SK-N-SH (cell line): ENCODE data around the gene CDK15. TPM values are rescaled to one million over a fixed set of nuclear protein-coding genes. Genes with fewer than 3 reads are reported as not detected.

Experiments
- CTCF ChIA-PET: fragments of 300-600, 350-600 bp; formaldehyde crosslinking; extraction: SDS; loops from one replicate; lab custom pipeline; 2021; lab: Yijun Ruan, JAX
- POLR2A ChIA-PET: fragments of 350-600 bp; sonication (Branson Sonifier 250); formaldehyde crosslinking; extraction: SDS; loops from one replicate; lab custom pipeline; 2020; ENCODE audit warnings: antibody characterized with exemption, inconsistent platforms; lab: Yijun Ruan, JAX
- DNase-seq: peaks from one replicate; pipeline ENCODE4 v3.0.0; 2012
- H2AFZ ChIP-seq: fragments of 200-600 bp; sonication (generic); 2 replicates; pipeline ENCODE4 v1.8.1; 2016; ENCODE audit warnings: antibody characterized with exemption, mild to moderate bottlenecking, low read depth
- H3F3A ChIP-seq: fragments of 200-600 bp; sonication (generic); replicated peaks from 2 replicates; pipeline ENCODE3; 2016; ENCODE audit warnings: antibody characterized with exemption, mild to moderate bottlenecking; ENCODE audit not compliant: insufficient read depth
- H3K27ac ChIP-seq, 2 experiments: fragments of 200-500 bp in 1 of 2; fragments of 200-600 bp in 1 of 2; sonication (Bioruptor generic) in 1 of 2; sonication (generic), shearing (Covaris generic) in 1 of 2; 2 replicates each; pipeline versions ENCODE4 v1.5.1 to v1.6.1; 2014 to 2016; ENCODE audit warnings: low read depth in 2 of 2, inconsistent platforms in 1 of 2, low read length in 1 of 2, mild to moderate bottlenecking in 1 of 2, mixed read lengths in 1 of 2
- H3K27me3 ChIP-seq: fragments of 200-600 bp; sonication (generic), shearing (Covaris generic); 2 replicates; pipeline ENCODE4 v1.6.1; 2016; ENCODE audit warnings: mixed run types; ENCODE audit not compliant: insufficient read depth
- H3K36me3 ChIP-seq, 2 experiments: fragments of 200-500 bp in 1 of 2; fragments of 200-600 bp in 1 of 2; sonication (Bioruptor generic) in 1 of 2; sonication (generic) in 1 of 2; replicated peaks in 1 of 2; 2 replicates each; pipeline versions ENCODE3 to v1.5.1; 2014 to 2016; ENCODE audit warnings: low read length in 1 of 2, mild to moderate bottlenecking in 1 of 2; ENCODE audit not compliant: insufficient read depth in 2 of 2, control insufficient read depth in 1 of 2
- H3K4me1 ChIP-seq, 2 experiments: fragments of 200-500 bp in 1 of 2; fragments of 200-600 bp in 1 of 2; sonication (Bioruptor generic) in 1 of 2; sonication (generic), shearing (Covaris generic) in 1 of 2; 2 replicates each; pipeline versions ENCODE4 v1.5.1 to v1.6.1; 2014 to 2016; ENCODE audit warnings: low read depth in 1 of 2, low read length in 1 of 2, mixed run types in 1 of 2; ENCODE audit not compliant: insufficient read depth in 2 of 2, control insufficient read depth in 1 of 2
- H3K4me2 ChIP-seq: fragments of 200-600 bp; sonication (generic), shearing (Covaris generic); 2 replicates; pipeline ENCODE4 v1.6.1; 2017; ENCODE audit warnings: mixed run types
- H3K4me3 ChIP-seq, 2 experiments: fragments of 200-500 bp in 1 of 2; fragments of 200-600 bp in 1 of 2; sonication (Bioruptor generic) in 1 of 2; sonication (generic), shearing (Covaris generic) in 1 of 2; 2 replicates each; pipeline versions ENCODE4 v1.5.1 to v1.8.1; 2014 to 2016; ENCODE audit warnings: low read depth in 2 of 2, inconsistent platforms in 1 of 2, low read length in 1 of 2, mild to moderate bottlenecking in 1 of 2, mixed read lengths in 1 of 2, moderate library complexity in 1 of 2
- H3K79me2 ChIP-seq: fragments of 200-600 bp; sonication (generic); 2 replicates; pipeline ENCODE4 v1.8.1; 2017; ENCODE audit warnings: mild to moderate bottlenecking; ENCODE audit not compliant: insufficient read depth
- H3K9ac ChIP-seq: fragments of 200-600 bp; sonication (generic); 2 replicates; pipeline ENCODE4 v1.6.1; 2017; ENCODE audit warnings: mixed run types
- H3K9me2 ChIP-seq: fragments of 200-600 bp; sonication (generic); 2 replicates; pipeline ENCODE4 v1.6.1; 2017; ENCODE audit warnings: mixed run types
- H3K9me3 ChIP-seq: fragments of 200-600 bp; sonication (generic); 2 replicates; pipeline ENCODE4 v1.6.1; 2017; ENCODE audit warnings: mixed run types, mild to moderate bottlenecking, moderate library complexity
- H4K20me1 ChIP-seq: fragments of 200-600 bp; sonication (generic); 2 replicates; pipeline ENCODE4 v1.6.1; 2017; ENCODE audit warnings: mild to moderate bottlenecking, mixed run types; ENCODE audit not compliant: insufficient read depth
- ELF1 ChIP-seq: IDR thresholded peaks from 2 replicates; pipeline ENCODE4 v1.4.0; 2012
- EP300 ChIP-seq, 2 experiments: IDR thresholded peaks; 2 replicates each; pipeline versions ENCODE4 v1.4.0 to v1.6.1; 2012; ENCODE audit warnings: borderline replicate concordance in 1 of 2, low read depth in 1 of 2, low read length in 1 of 2
- FOSL2 ChIP-seq: IDR thresholded peaks from 2 replicates; pipeline ENCODE4 v1.4.0; 2012; ENCODE audit warnings: low read depth, mild to moderate bottlenecking, moderate library complexity, borderline replicate concordance
- GABPA ChIP-seq: IDR thresholded peaks from 2 replicates; pipeline ENCODE4 v1.4.0; 2012; ENCODE audit warnings: low read depth, mild to moderate bottlenecking
- IRF3 ChIP-seq: fragments of 150-350 bp; IDR thresholded peaks from 2 replicates; pipeline ENCODE4 v1.6.1; 2016; ENCODE audit warnings: mild to moderate bottlenecking, low read depth, low read length
- MAX ChIP-seq: IDR thresholded peaks from 2 replicates; pipeline ENCODE4 v1.4.0; 2012; ENCODE audit warnings: low read depth
- MEF2A ChIP-seq: IDR thresholded peaks from 2 replicates; pipeline ENCODE4 v1.4.0; 2012; ENCODE audit warnings: low read depth, borderline replicate concordance
- PBX3 ChIP-seq: IDR thresholded peaks from 2 replicates; pipeline ENCODE4; 2012
- POLR2AphosphoS5 ChIP-seq: IDR thresholded peaks from 2 replicates; pipeline ENCODE4 v1.6.1; 2012; ENCODE audit warnings: low read depth, low read length
- TAF1 ChIP-seq: IDR thresholded peaks from 2 replicates; pipeline ENCODE4 v1.6.1; 2012; ENCODE audit warnings: low read depth, mild to moderate bottlenecking, low read length, moderate library complexity, borderline replicate concordance
- TCF12 ChIP-seq: IDR thresholded peaks from 2 replicates; pipeline ENCODE4 v1.4.0; 2012
- TEAD4 ChIP-seq: IDR thresholded peaks from 2 replicates; pipeline ENCODE4 v1.4.0; 2012; ENCODE audit warnings: mild to moderate bottlenecking, borderline replicate concordance; ENCODE audit not compliant: insufficient read depth
- ZBTB33 ChIP-seq: IDR thresholded peaks from 2 replicates; pipeline ENCODE4 v1.4.0; 2012; ENCODE audit warnings: low read depth, borderline replicate concordance
- WGBS: methylation state at CpG from one replicate; pipeline ENCODE4 v1.1.6; 2017; ENCODE audit warnings: low lambda C conversion rate; 5-methylcytosine and 5-hydroxymethylcytosine counted together
- polyA plus RNA-seq, 3 experiments: library from polyadenylated mRNA; depleted of rRNA; stranded (reverse); fragments of >200 nt; gene quantifications; 2 replicates each; pipeline ENCODE4 v1.2.3, GENCODE V29; 2012

Gene CDK15
- polyA plus RNA-seq, 1 of the 3 experiments (the other 2 are of a cell fraction) = 1.8 TPM

- peaks cover 7 to 8% of the 10 kb centered on the region in 2 experiments; a peak in 3 of 4 replicates for H3K4me1 ChIP-seq
- peak; percentile 74 for TF ChIP-seq TCF12
- no peak for TF ChIP-seq ZBTB33
- peak; percentile 11 to 39; a peak in 2 of 4 replicates for TF ChIP-seq EP300 (IDR thresholded peaks at IDR 0.05; ENCODE audit: borderline replicate concordance in 1 of 2, low read depth in 1 of 2, low read length in 1 of 2)
- no peak for TF ChIP-seq POLR2AphosphoS5
- peak; percentile 49; the same call in 1 of the 2 replicates for TF ChIP-seq PBX3
- no peak for TF ChIP-seq IRF3
- TF ChIP-seq TAF1 = no peak
- H3K4me3 ChIP-seq = no peak overlapping the region
- no peak overlapping the region; the same call in 1 of the 2 replicates for H3K4me2 ChIP-seq
- CTCF ChIA-PET = interaction anchor here (0.9 to 1.3 kb wide), 3 partner anchors 20 to 83 kb away, joined by 3 to 5 read pairs (median 3); no protein-coding TSS in a partner anchor
- H2AFZ ChIP-seq = no peak overlapping the region
- 58% methylated on average over 3 of the region's 3 CpGs for WGBS
- no peaks in the 10 kb centered on the region for H3K9me2 ChIP-seq
- H4K20me1 ChIP-seq = no peaks in the 10 kb centered on the region
- H3F3A ChIP-seq = no peaks in the 10 kb centered on the region
- H3K9me3 ChIP-seq = no peaks in the 10 kb centered on the region
- no peak for DNase-seq
- no peak overlapping the region; a peak in 1 of 4 replicates for H3K27ac ChIP-seq
- no peaks in the 10 kb centered on the region for H3K27me3 ChIP-seq
- no peak overlapping the region for H3K9ac ChIP-seq
- POLR2A ChIA-PET = no interaction called here
- no peaks in the 10 kb centered on the region for H3K79me2 ChIP-seq
- no peaks in the 10 kb centered on the region for H3K36me3 ChIP-seq
Measured at GRCh38 chr2:201926067-201926466, 119.7 kb downstream of the CDK15 start.

GRCh38 chr2:201928363-201928762 lies 122.0 kb downstream of the CDK15 start:
- Histone ChIP-seq H3K4me1 (peaks cover 22 to 23% of the 10 kb centered on the region in 2 experiments), H3K79me2 (no peaks in the 10 kb centered on the region), H2AFZ (no peak overlapping the region), H3K27me3 (no peaks in the 10 kb centered on the region), H3K9me2 (no peaks in the 10 kb centered on the region), H3K27ac (no peak overlapping the region), H3K4me3 (no peak overlapping the region), H3K9ac (no peak overlapping the region), H3F3A (no peaks in the 10 kb centered on the region), H3K36me3 (no peaks in the 10 kb centered on the region), H3K9me3 (no peaks in the 10 kb centered on the region), H3K4me2 (no peak overlapping the region), H4K20me1 (no peaks in the 10 kb centered on the region)
- POLR2A ChIA-PET = no interaction called here
- DNase-seq = no peak
- WGBS = 93% methylated on average over 8 of the region's 8 CpGs
- TF ChIP-seq MEF2A = no peak
- no peak for TF ChIP-seq GABPA
- no peak for TF ChIP-seq TEAD4
- no peak for TF ChIP-seq MAX
- TF ChIP-seq FOSL2 = no peak
- TF ChIP-seq EP300 (IDR thresholded peaks at IDR 0.05; ENCODE audit: borderline replicate concordance in 1 of 2, low read depth in 1 of 2, low read length in 1 of 2) = no peak
- TF ChIP-seq ELF1 = no peak
- CTCF ChIA-PET = interaction anchor here (1.2 kb wide), 1 partner anchor 68 kb away, joined by 3 read pairs; no protein-coding TSS in a partner anchor
